ENCODE results near the gene MAN1A1.

The MAN1A1 gene

GRCh38 chr6:119345114-119345513 lies 4.4 kb downstream of the MAN1A1 start:
- DNase-seq: no peak

GRCh38 chr6:119344306-119344705 lies 5.3 kb downstream of the MAN1A1 start:
- DNase-seq: no peak

- no peak for DNase-seq
Measured at GRCh38 chr6:119343573-119344146, 5.9 kb downstream of the MAN1A1 start.

GRCh38 chr6:119343167-119343566 lies 6.4 kb downstream of the MAN1A1 start:
- no peak for DNase-seq

GRCh38 chr6:119342430-119342829 lies 7.1 kb downstream of the MAN1A1 start:
- DNase-seq: no peak

GRCh38 chr6:119340796-119341487 lies 8.6 kb downstream of the MAN1A1 start:
- DNase-seq: no peak

- DNase-seq: no peak
Measured at GRCh38 chr6:119339941-119340456, 9.6 kb downstream of the MAN1A1 start.

- no peak for DNase-seq
Measured at GRCh38 chr6:119337762-119338161, 11.8 kb downstream of the MAN1A1 start.

GRCh38 chr6:119337252-119337651 lies 12.3 kb downstream of the MAN1A1 start:
- no peak for DNase-seq

GRCh38 chr6:119334535-119335264 lies 14.9 kb downstream of the MAN1A1 start:
- no peak for DNase-seq

- DNase-seq: peak; percentile 51
Measured at GRCh38 chr6:119333707-119334295, 15.8 kb downstream of the MAN1A1 start.

- DNase-seq: no peak
Measured at GRCh38 chr6:119333063-119333609, 16.4 kb downstream of the MAN1A1 start.

- no peak for DNase-seq
Measured at GRCh38 chr6:119331663-119332286, 17.8 kb downstream of the MAN1A1 start.

GRCh38 chr6:119330520-119331113 lies 18.9 kb downstream of the MAN1A1 start:
- no peak for DNase-seq

- no peak for DNase-seq
Measured at GRCh38 chr6:119329794-119330180, 19.8 kb downstream of the MAN1A1 start.

GRCh38 chr6:119328892-119329793 lies 20.4 kb downstream of the MAN1A1 start:
- no peak for DNase-seq

GRCh38 chr6:119328254-119328653 lies 21.3 kb downstream of the MAN1A1 start:
- no peak for DNase-seq

GRCh38 chr6:119327810-119328209 lies 21.8 kb downstream of the MAN1A1 start:
- no peak for DNase-seq

GRCh38 chr6:119326291-119327005 lies 23.1 kb downstream of the MAN1A1 start:
- DNase-seq: no peak

GRCh38 chr6:119325559-119326265 lies 23.8 kb downstream of the MAN1A1 start:
- no peak for DNase-seq

Measured in CD4-positive, alpha-beta T cell treated with Interleukin-21 for 1 hour (primary cell).